Pancreas (tissue), 10 donors: ENCODE data around the gene NMNAT3. TPM values are rescaled to one million over a fixed set of nuclear protein-coding genes. Genes with fewer than 3 reads are reported as not detected.

Source experiments
- ATAC-seq, 4 donors: fragments of 200-7000 bp; cut with Tn5 transposase; one replicate each; pipeline versions ENCODE4 v1.8.0 to v1.9.1; 2020; ENCODE audit warnings: mild to moderate bottlenecking in 4 of 4, moderate library complexity in 4 of 4
- DNase-seq, 6 donors: peaks; one replicate each; pipeline ENCODE4 v3.0.0-alpha.2; 2020
- FAIRE-seq: peaks from 2 replicates; lab custom pipeline; 2012; peaks lifted over from hg19 to GRCh38; lab: Jason Lieb, UNC
- H3K27ac ChIP-seq, 4 donors: fragments of 200-600 bp; sonication (generic); 1 replicate in 3 of 4; 2 replicates in 1 of 4; pipeline versions ENCODE4 v1.5.0 to v1.8.0; 2020
- H3K27me3 ChIP-seq, 4 donors: fragments of 200-600 bp; one replicate each; pipeline ENCODE4 v1.8.0; 2021
- H3K36me3 ChIP-seq, 3 donors: fragments of 200-600 bp; sonication (generic) in 1 of 3; one replicate each; pipeline versions ENCODE4 v1.5.0 to v1.8.0; 2020 to 2021
- H3K4me1 ChIP-seq, 3 donors: fragments of 200-600 bp; one replicate each; pipeline ENCODE4 v1.8.0; 2021
- H3K4me3 ChIP-seq, 4 donors: fragments of 200-600 bp; sonication (generic) in 2 of 4; one replicate each; pipeline versions ENCODE4 v1.5.0 to v1.8.0; 2020 to 2021
- H3K9me3 ChIP-seq, 4 donors: fragments of 200-600 bp; one replicate each; pipeline ENCODE4 v1.8.0; 2021
- WGBS, 2 donors: extraction: QIAGEN DNeasy Blood & Tissue Kit; methylation state at CpG; one replicate each; pipeline ENCODE4 v1.1.7; 2013; 5-methylcytosine and 5-hydroxymethylcytosine counted together
- intact Hi-C, 3 donors: fragments of 100-400 bp; cut with DNase I; formaldehyde crosslinking; loops; one replicate each; pipeline versions ENCODE4 v1.11.1 to v1.14.2; 2022
- polyA plus RNA-seq, 2 donors: library from polyadenylated mRNA; stranded (reverse); fragments of 200-250 nt; gene quantifications; one replicate each; pipeline ENCODE4 v1.2.3, GENCODE V29; 2013
- total RNA-seq, 6 donors: library from RNA; stranded (reverse); fragmentation: NEBNext Ultra II Directional in 4 of 6; extraction: Animal tissue kit (Norgen Biotek cat#: 25700) in 4 of 6; gene quantifications; one replicate each; pipeline versions ENCODE4 v1.2.1 to v1.2.4, GENCODE V29; 2021 to 2023
- TF ChIP-seq, protein P1 (sequence below), 4 donors: fragments of 200-600 bp; sonication (generic) in 3 of 4; IDR thresholded peaks; one replicate each; pipeline versions ENCODE4 v1.5.0 to v1.8.0; 2021; ENCODE audit warnings: antibody characterized with exemption in 4 of 4
- donor health status: healthy with polysubstance abuse.
- donor health status: DM: no; HTN: no; CAD: no; lungs with moderate emphysema.
- donor health status: DM: no; HTN: no; CAD: no.
- donor health status: control.
- donor health status: control.
- donor health status: Bipolar disorder and iron deficiency.
- donor health status: DM: yes; HTN: yes; CAD: no.
- donor health status: DM: no; HTN: no; CAD: no.
- donor health status: DM: no; HTN: no; CAD: no.
- donor health status: DM: yes; HTN: yes; CAD: no.

Gene NMNAT3
- total and polyA plus RNA-seq, 8 donors = 4.5 to 10.6 (median 7.0) TPM

DNA sequence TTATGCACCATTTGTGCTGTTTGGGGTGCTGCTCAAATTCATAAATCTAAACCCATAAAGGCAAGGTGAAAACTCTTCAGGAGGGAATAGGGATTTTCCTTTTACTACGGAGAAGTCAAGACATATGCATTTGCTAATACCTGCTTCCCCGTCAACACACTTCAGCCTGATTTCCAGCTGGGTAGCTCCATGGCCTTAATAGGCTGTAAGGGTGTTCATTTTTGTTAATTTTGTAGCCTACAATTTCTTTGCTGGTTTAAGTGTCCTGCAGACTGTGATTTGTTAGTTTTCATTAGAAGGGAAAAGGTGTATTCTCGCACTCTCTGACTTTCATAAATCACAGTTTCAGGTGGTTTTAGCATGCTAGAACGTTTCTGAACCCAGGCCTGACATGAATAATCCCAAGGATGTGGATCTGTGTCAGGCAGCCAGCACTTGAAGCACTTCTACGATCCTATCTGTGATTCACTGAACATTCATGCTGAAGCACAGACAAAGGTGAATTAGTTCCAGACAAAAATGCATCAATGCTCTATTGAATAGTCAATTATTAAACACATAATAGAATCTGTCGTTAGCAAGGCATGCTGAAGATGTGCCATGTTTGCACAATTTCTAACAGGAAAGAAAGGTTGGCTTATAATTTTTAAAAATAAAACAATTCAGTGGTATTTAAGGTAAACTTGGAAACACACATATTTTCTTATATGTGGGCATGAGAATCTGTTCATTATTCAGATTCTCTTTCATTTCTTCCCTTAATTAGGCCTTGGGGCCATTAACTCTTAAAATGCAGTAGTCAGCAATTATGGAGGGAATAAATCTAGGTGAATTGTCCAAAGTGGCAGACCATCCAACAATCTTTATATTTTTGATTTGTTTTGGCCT lies 17.9 kb upstream of the NMNAT3 start:
- H3K4me3 ChIP-seq = no peak overlapping the region
- intact Hi-C loops = no loop called here
- no peaks in the 10 kb centered on the region for H3K27me3 ChIP-seq
- H3K4me1 ChIP-seq = no peaks in the 10 kb centered on the region
- H3K27ac ChIP-seq = no peak overlapping the region
- FAIRE-seq (no peak), DNase-seq (no peak), ATAC-seq (no peak)
- TF ChIP-seq, protein P1, sequence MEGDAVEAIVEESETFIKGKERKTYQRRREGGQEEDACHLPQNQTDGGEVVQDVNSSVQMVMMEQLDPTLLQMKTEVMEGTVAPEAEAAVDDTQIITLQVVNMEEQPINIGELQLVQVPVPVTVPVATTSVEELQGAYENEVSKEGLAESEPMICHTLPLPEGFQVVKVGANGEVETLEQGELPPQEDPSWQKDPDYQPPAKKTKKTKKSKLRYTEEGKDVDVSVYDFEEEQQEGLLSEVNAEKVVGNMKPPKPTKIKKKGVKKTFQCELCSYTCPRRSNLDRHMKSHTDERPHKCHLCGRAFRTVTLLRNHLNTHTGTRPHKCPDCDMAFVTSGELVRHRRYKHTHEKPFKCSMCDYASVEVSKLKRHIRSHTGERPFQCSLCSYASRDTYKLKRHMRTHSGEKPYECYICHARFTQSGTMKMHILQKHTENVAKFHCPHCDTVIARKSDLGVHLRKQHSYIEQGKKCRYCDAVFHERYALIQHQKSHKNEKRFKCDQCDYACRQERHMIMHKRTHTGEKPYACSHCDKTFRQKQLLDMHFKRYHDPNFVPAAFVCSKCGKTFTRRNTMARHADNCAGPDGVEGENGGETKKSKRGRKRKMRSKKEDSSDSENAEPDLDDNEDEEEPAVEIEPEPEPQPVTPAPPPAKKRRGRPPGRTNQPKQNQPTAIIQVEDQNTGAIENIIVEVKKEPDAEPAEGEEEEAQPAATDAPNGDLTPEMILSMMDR (IDR thresholded peaks at IDR 0.05) = no peak
- H3K9me3 ChIP-seq = no peaks in the 10 kb centered on the region
- WGBS, 2 donors = 51 to 59% methylated on average over 6 of the region's 6 CpGs
- no peaks in the 10 kb centered on the region for H3K36me3 ChIP-seq

DNA sequence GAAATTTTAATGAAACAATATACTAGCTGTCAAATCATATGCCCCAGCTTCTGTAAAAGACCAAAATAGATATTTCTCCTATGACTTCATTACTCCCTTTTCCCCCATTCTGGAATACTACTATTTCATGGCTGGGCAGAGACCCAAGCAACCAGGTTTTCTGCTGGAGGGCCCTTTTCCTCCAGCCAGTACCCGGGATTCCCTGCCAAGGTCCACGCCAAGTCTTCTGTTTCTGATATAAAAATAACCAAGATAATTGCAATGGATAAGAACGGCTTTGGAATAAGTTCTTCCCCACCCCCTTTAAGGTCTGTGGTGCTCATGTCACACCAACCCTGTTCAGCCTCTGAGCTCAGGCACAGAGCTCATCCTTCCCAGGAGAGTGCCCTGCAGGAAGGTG lies 17.2 kb upstream of the NMNAT3 start:
- TF ChIP-seq, protein P1 (IDR thresholded peaks at IDR 0.05) = no peak
- no peak for FAIRE-seq
- WGBS, 2 donors = 54 to 56% methylated on average over 3 of the region's 3 CpGs
- no peaks in the 10 kb centered on the region for H3K36me3 ChIP-seq
- no peaks in the 10 kb centered on the region for H3K4me1 ChIP-seq
- intact Hi-C loops = no loop called here
- H3K27ac ChIP-seq = no peak overlapping the region
- no peaks in the 10 kb centered on the region for H3K9me3 ChIP-seq
- ATAC-seq = no peak
- no peak overlapping the region for H3K4me3 ChIP-seq
- no peak for DNase-seq
- no peaks in the 10 kb centered on the region for H3K27me3 ChIP-seq

DNA sequence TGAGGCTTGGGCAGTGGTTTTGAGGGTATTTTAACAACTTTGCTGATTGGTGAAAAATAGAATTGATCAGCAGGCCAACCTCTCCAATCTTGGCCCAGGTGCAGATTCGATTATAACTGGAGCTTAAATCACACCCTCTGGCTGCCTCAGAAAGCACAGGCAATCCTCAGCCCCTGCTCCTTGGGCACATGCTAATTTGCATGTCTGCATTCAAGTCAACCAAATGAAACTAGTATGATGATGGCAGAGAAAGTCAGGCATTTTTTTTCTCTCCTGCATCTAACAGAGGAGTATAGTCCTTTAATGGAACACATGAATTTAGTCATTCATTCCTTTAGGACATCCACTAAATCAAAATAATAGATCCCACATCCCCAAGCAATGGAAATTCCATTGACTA lies 16.8 kb upstream of the NMNAT3 start:
- ATAC-seq (no peak), DNase-seq (no peak), FAIRE-seq (no peak)
- 62 to 72% methylated on average over 1 of the region's 1 CpG for WGBS, 2 donors
- TF ChIP-seq, protein P1 (IDR thresholded peaks at IDR 0.05) = no peak
- H3K9me3 ChIP-seq = no peaks in the 10 kb centered on the region
- no peaks in the 10 kb centered on the region for H3K4me1 ChIP-seq
- no peaks in the 10 kb centered on the region for H3K27me3 ChIP-seq
- H3K4me3 ChIP-seq = no peak overlapping the region
- intact Hi-C loops = no loop called here
- H3K27ac ChIP-seq = no peak overlapping the region
- H3K36me3 ChIP-seq = no peaks in the 10 kb centered on the region

DNA sequence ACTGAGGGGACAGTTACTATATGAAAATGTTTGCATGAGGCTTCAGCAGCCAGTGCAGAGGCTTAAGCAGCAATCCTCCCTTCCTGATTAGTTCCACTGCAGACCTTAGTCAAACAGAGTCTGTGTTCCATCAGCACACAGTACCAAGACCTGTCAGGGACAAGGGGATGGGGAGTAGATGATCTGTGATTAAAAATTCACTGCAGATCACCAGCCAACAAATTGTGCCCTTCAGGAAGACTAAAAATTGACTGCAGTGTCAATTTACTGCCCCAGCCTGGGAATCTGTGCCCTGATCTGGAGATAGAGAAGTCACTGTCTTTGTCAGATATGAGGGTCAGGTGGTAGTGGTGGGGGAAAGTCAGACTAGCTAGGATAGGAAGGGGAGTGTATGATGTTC lies 13.8 kb upstream of the NMNAT3 start:
- Histone ChIP-seq H3K27me3 (no peaks in the 10 kb centered on the region), H3K4me3 (no peak overlapping the region), H3K36me3 (no peaks in the 10 kb centered on the region), H3K4me1 (no peaks in the 10 kb centered on the region), H3K9me3 (no peaks in the 10 kb centered on the region), H3K27ac (no peak overlapping the region)
- ATAC-seq (no peak), DNase-seq (no peak), FAIRE-seq (no peak)
- intact Hi-C loops = no loop called here
- TF ChIP-seq, protein P1 (IDR thresholded peaks at IDR 0.05) = no peak

DNA sequence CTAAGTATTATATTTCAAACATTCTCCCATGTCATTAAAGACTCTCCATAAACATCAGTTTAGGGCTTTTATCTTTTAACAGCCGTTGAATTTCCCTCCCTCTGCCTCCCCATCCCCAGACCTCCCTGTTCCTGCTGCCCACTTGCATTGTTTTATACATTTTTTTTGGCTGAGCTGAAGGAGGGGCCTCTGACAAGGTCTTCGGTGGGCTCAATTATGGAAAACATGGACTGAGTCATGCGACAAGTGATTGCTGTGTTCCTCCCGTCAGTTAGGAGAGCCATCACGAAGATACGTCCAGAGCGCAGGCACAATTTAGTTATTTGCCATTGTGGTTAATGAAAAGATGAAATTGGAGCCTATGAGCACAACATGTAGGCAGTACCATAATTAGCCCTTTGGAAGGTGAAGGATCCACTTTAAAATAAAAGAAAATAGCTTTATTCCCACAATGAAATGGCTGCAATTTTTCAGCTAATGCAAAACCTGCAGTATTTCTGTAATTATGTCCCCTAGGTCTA lies 12.0 kb upstream of the NMNAT3 start:
- no peak for ATAC-seq
- intact Hi-C loops = no loop called here

More for the DNA sequence above, 12.0 kb upstream of the NMNAT3 start:
- Histone ChIP-seq H3K36me3 (no peaks in the 10 kb centered on the region), H3K4me1 (no peaks in the 10 kb centered on the region), H3K27ac (no peak overlapping the region), H3K27me3 (no peaks in the 10 kb centered on the region), H3K4me3 (no peak overlapping the region), H3K9me3 (no peaks in the 10 kb centered on the region)
- DNase-seq = no peak
- WGBS, 2 donors = 83 to 84% methylated on average over 7 of the region's 7 CpGs
- FAIRE-seq = no peak
- TF ChIP-seq, protein P1 (IDR thresholded peaks at IDR 0.05) = no peak
